Tibial artery (tissue), 4 donors: ENCODE measurements around the gene TMEFF1.
A peak's percentile ranks its signal among the peaks of the same experiment; 100 is the strongest.

Experiments used
- DNase-seq, 2 donors: peaks; one replicate each; pipeline ENCODE4 v3.0.0-alpha.2; 2019
- H3K27ac ChIP-seq, 2 donors: fragments of 200-600 bp; sonication (generic) in 1 of 2; 1 replicate in 1 of 2; 2 replicates in 1 of 2; pipeline ENCODE4 v1.5.1; 2018 to 2019; ENCODE audit warnings: mild to moderate bottlenecking in 1 of 2
- H3K27me3 ChIP-seq, 2 donors: fragments of 200-600 bp; sonication (generic) in 1 of 2; one replicate each; pipeline versions ENCODE4 v1.5.1 to v1.6.0; 2016 to 2019
- H3K36me3 ChIP-seq, 3 donors: fragments of 200-600 bp; sonication (generic) in 2 of 3; one replicate each; pipeline ENCODE4 v1.5.1; 2016 to 2019; ENCODE audit warnings: mild to moderate bottlenecking in 2 of 3
- H3K4me1 ChIP-seq, 4 donors: fragments of 200-600 bp; sonication (generic) in 2 of 4; 1 replicate in 3 of 4; 2 replicates in 1 of 4; pipeline ENCODE4 v1.5.1; 2016 to 2019
- H3K4me3 ChIP-seq, 2 donors: fragments of 200-600 bp; sonication (generic) in 1 of 2; 1 replicate in 1 of 2; 2 replicates in 1 of 2; pipeline ENCODE4 v1.5.1; 2018 to 2019; ENCODE audit warnings: mild to moderate bottlenecking in 2 of 2
- H3K9me3 ChIP-seq, 3 donors: fragments of 200-600 bp; sonication (generic) in 1 of 3; one replicate each; pipeline ENCODE4 v1.5.1; 2016 to 2019
- CTCF ChIP-seq, 2 experiments: fragments of 200-600 bp in 1 of 2; fragments of 450-650 bp in 1 of 2; IDR thresholded peaks; one replicate each; pipeline ENCODE4 v1.5.1; 2017 to 2019; ENCODE audit warnings: antibody characterized with exemption in 2 of 2, mild to moderate bottlenecking in 1 of 2, moderate library complexity in 1 of 2
- intact Hi-C: fragments of 100-400 bp; cut with DNase I; formaldehyde crosslinking; loops from one replicate; pipeline ENCODE4 v1.15.0; 2023; ENCODE audit warnings: low total_unique reads

TMEFF1 gene

GRCh38 chr9:100474082-100474923 is 1.4 kb downstream of the TMEFF1 start:
- no peak overlapping the region for H3K27ac ChIP-seq
- peak overlapping the region; percentile 53 to 62 for H3K4me3 ChIP-seq
- H3K36me3 ChIP-seq = no peaks in the 10 kb centered on the region
- no peak for TF ChIP-seq CTCF (IDR thresholded peaks at IDR 0.05)
- H3K27me3 ChIP-seq = peaks cover 0 to 3% of the 10 kb centered on the region in 2 donors
- intact Hi-C loops = no loop called here
- H3K9me3 ChIP-seq = no peaks in the 10 kb centered on the region
- H3K4me1 ChIP-seq = peaks cover 0 to 16% (median 11%) of the 10 kb centered on the region in 4 donors
- peak in 1 of 2 donors; percentile 20 for DNase-seq

DNA sequence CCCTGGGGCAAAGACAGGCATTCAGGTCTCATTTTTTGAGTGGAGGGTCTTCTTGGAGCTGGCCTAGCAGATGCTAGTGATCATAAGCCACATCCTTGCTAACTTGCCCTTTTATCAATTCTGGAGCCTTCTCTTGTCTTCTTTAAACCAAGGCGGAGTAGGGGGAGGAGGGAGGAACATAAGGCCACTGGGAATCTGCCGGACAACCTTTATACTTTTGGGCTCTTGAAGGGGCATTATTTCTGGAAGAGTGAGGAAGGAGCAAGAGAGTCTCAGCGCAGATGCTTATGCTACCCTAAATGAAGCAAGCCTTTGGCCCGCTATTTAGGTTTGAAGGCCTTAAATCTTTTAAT is 2.0 kb downstream of the TMEFF1 start:
- no peaks in the 10 kb centered on the region for H3K9me3 ChIP-seq
- no peak for TF ChIP-seq CTCF (IDR thresholded peaks at IDR 0.05)
- H3K27me3 ChIP-seq = peaks cover 0 to 3% of the 10 kb centered on the region in 2 donors
- H3K27ac ChIP-seq = no peak overlapping the region
- intact Hi-C loops = no loop called here
- peaks cover 0 to 16% (median 11%) of the 10 kb centered on the region in 4 donors for H3K4me1 ChIP-seq
- DNase-seq = no peak
- H3K4me3 ChIP-seq = no peak overlapping the region
- no peaks in the 10 kb centered on the region for H3K36me3 ChIP-seq

- no peak overlapping the region for H3K27ac ChIP-seq
- peaks cover 0 to 3% of the 10 kb centered on the region in 2 donors for H3K27me3 ChIP-seq
- no peak for TF ChIP-seq CTCF (IDR thresholded peaks at IDR 0.05)
- intact Hi-C loops = no loop called here
- no peaks in the 10 kb centered on the region for H3K36me3 ChIP-seq
- no peaks in the 10 kb centered on the region for H3K9me3 ChIP-seq
- peaks cover 0 to 16% (median 11%) of the 10 kb centered on the region in 4 donors for H3K4me1 ChIP-seq
- no peak overlapping the region for H3K4me3 ChIP-seq
- DNase-seq = no peak
Observed at GRCh38 chr9:100477241-100477640, 4.3 kb downstream of the TMEFF1 start.

DNA sequence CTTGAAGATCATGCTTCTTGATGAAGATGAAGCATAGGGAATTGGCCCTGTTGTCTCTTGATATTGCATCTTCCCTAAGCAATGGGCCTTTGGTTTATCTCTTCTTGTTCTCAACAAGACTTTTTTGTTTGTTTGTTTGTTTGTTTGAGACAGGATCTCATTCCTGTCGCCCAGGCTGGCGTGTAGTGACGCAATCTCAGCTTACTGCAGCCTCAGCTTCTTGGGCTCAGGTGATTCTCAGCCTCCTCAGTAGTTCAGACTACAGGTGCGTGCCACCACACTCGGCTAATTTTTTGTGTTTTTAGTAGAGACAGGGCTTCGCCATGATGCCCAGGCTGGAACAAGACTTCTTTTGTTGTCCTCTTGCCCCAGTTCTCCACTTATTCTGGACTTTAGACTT is 5.2 kb downstream of the TMEFF1 start:
- intact Hi-C loops = no loop called here
- Histone ChIP-seq H3K4me3 (no peak overlapping the region), H3K36me3 (no peaks in the 10 kb centered on the region), H3K9me3 (no peaks in the 10 kb centered on the region), H3K4me1 (peaks cover 0 to 11% (median 8%) of the 10 kb centered on the region in 4 donors), H3K27me3 (peaks cover 0 to 3% of the 10 kb centered on the region in 2 donors), H3K27ac (no peak overlapping the region)
- no peak for TF ChIP-seq CTCF (IDR thresholded peaks at IDR 0.05)
- no peak for DNase-seq

GRCh38 chr9:100479820-100480219 is 6.9 kb downstream of the TMEFF1 start:
- no peaks in the 10 kb centered on the region for H3K4me1 ChIP-seq
- no peak overlapping the region for H3K27ac ChIP-seq
- H3K27me3 ChIP-seq = no peaks in the 10 kb centered on the region
- intact Hi-C loops = no loop called here
- H3K4me3 ChIP-seq = no peak overlapping the region
- no peak for DNase-seq
- TF ChIP-seq CTCF (IDR thresholded peaks at IDR 0.05) = no peak
- no peaks in the 10 kb centered on the region for H3K36me3 ChIP-seq
- no peaks in the 10 kb centered on the region for H3K9me3 ChIP-seq
